DMS153 treated with DMSO at 0.1 percent for 48 hours (cell line): ENCODE data around the gene GGT6.

ENCODE experiments used
- DNase-seq: peaks from one replicate; lab custom pipeline; 2025; ENCODE audit not compliant: unreplicated experiment; lab: John Stamatoyannopoulos, UW

The GGT6 gene

GRCh38 chr17:4507361-4508111, 52.8 kb downstream of the GGT6 start:
- DNase-seq, result no peak
